WTC11 (cell line): Measurements from ENCODE around the gene BSN. TPM values are rescaled to one million over a fixed set of nuclear protein-coding genes. Genes with fewer than 3 reads are reported as not detected.

ENCODE experiments used
- ATAC-seq: fragments of 200-7000 bp; cut with Tn5 transposase; 2 replicates; pipeline ENCODE4 v1.10.0; 2021; ENCODE audit warnings: mild to moderate bottlenecking, moderate library complexity
- CTCF ChIA-PET: fragments of 300-600 bp; sonication (Branson Sonifier 250); formaldehyde crosslinking; loops from one replicate; lab custom pipeline; 2021; ENCODE audit warnings: antibody characterized with exemption; lab: Charles Lee
- POLR2A ChIA-PET: fragments of 350-600 bp; sonication (Branson Sonifier 250); formaldehyde crosslinking; loops from one replicate; lab custom pipeline; 2021; ENCODE audit warnings: antibody characterized with exemption; lab: Charles Lee
- DNase-seq: peaks from one replicate; pipeline ENCODE4 v3.0.0; 2021; ENCODE audit warnings: low spot score
- H3K27ac Mint-ChIP-seq: 2 replicates; pipeline ENCODE4 v1.8.0; 2021; ENCODE audit warnings: mixed read lengths
- H3K27me3 Mint-ChIP-seq: 2 replicates; pipeline ENCODE4 v1.8.0; 2021; ENCODE audit warnings: low read depth, mild to moderate bottlenecking, moderate library complexity, mixed read lengths
- H3K36me3 Mint-ChIP-seq: 2 replicates; pipeline ENCODE4 v1.8.0; 2021; ENCODE audit warnings: mixed read lengths
- H3K4me1 Mint-ChIP-seq: 2 replicates; pipeline ENCODE4 v1.8.0; 2022; ENCODE audit warnings: mixed read lengths
- H3K4me3 Mint-ChIP-seq: 2 replicates; pipeline ENCODE4 v1.8.0; 2021; ENCODE audit warnings: mild to moderate bottlenecking, moderate library complexity, mixed read lengths
- H3K9me3 Mint-ChIP-seq: 2 replicates; pipeline ENCODE4 v1.8.0; 2021; ENCODE audit warnings: mixed read lengths
- AFF4 ChIP-seq: sonication (generic); formaldehyde crosslinking; IDR thresholded peaks from 2 replicates; pipeline ENCODE4 v1.8.1; 2023; ENCODE audit warnings: mild to moderate bottlenecking, missing genetic modification reagents, borderline replicate concordance
- CBFB ChIP-seq: sonication (generic); formaldehyde crosslinking; IDR thresholded peaks from 2 replicates; pipeline ENCODE4 v1.8.1; 2022; ENCODE audit warnings: mild to moderate bottlenecking, low read depth, missing genetic modification reagents
- ESRRA ChIP-seq: sonication (generic); formaldehyde crosslinking; IDR thresholded peaks from 2 replicates; pipeline ENCODE4 v1.8.1; 2022; ENCODE audit warnings: mild to moderate bottlenecking, missing genetic modification reagents, borderline replicate concordance
- ETV6 ChIP-seq: sonication (generic); formaldehyde crosslinking; IDR thresholded peaks from 2 replicates; pipeline ENCODE4 v1.8.1; 2022; ENCODE audit warnings: mild to moderate bottlenecking, missing genetic modification reagents
- GRHL2 ChIP-seq: fragments of 250-450 bp; sonication (Bioruptor Pico); IDR thresholded peaks from 2 replicates; pipeline ENCODE4 v1.8.0; 2022; ENCODE audit warnings: mild to moderate bottlenecking, moderate library complexity; ENCODE audit not compliant: insufficient replicate concordance, severe bottlenecking
- GTF2I ChIP-seq: fragments of 250-450 bp; sonication (Bioruptor Pico); conservative IDR thresholded peaks from 2 replicates; pipeline ENCODE4 v1.4.0; 2021; ENCODE audit warnings: mild to moderate bottlenecking
- HMGA2 ChIP-seq: fragments of 250-450 bp; sonication (Bioruptor Pico); IDR thresholded peaks from 2 replicates; pipeline ENCODE4 v1.4.0; 2021; ENCODE audit warnings: mild to moderate bottlenecking, moderate library complexity
- KAT7 ChIP-seq: sonication (generic); formaldehyde crosslinking; IDR thresholded peaks from 2 replicates; pipeline ENCODE4 v1.8.1; 2023; ENCODE audit warnings: missing genetic modification reagents, mild to moderate bottlenecking, borderline replicate concordance
- MXD4 ChIP-seq: fragments of 250-450 bp; sonication (Bioruptor Pico); IDR thresholded peaks from 2 replicates; pipeline ENCODE4 v1.8.0; 2021; ENCODE audit warnings: mild to moderate bottlenecking, moderate library complexity, borderline replicate concordance
- NFATC4 ChIP-seq: fragments of 250-450 bp; sonication (Bioruptor Pico); IDR thresholded peaks from 2 replicates; pipeline ENCODE4 v1.9.0; 2021; ENCODE audit warnings: mild to moderate bottlenecking
- OVOL2 ChIP-seq: fragments of 250-450 bp; sonication (Bioruptor Pico); IDR thresholded peaks from 2 replicates; pipeline ENCODE4 v1.9.0; 2021; ENCODE audit warnings: mild to moderate bottlenecking, borderline replicate concordance
- PRRX2 ChIP-seq: fragments of 250-450 bp; sonication (Bioruptor Pico); IDR thresholded peaks from 2 replicates; pipeline ENCODE4 v1.8.0; 2021; ENCODE audit warnings: mild to moderate bottlenecking
- SMAD4 ChIP-seq: sonication (generic); formaldehyde crosslinking; IDR thresholded peaks from 2 replicates; pipeline ENCODE4 v1.8.0; 2022; ENCODE audit warnings: mild to moderate bottlenecking, missing genetic modification reagents
- TCF7 ChIP-seq: sonication (generic); formaldehyde crosslinking; IDR thresholded peaks from 2 replicates; pipeline ENCODE4 v1.8.0; 2022; ENCODE audit warnings: mild to moderate bottlenecking, low read depth, missing genetic modification reagents, moderate library complexity
- TP53 ChIP-seq: sonication (generic); formaldehyde crosslinking; IDR thresholded peaks from 2 replicates; pipeline ENCODE4 v1.8.1; 2023; ENCODE audit warnings: mild to moderate bottlenecking, missing genetic modification reagents
- USF1 ChIP-seq: sonication (generic); formaldehyde crosslinking; IDR thresholded peaks from 2 replicates; pipeline ENCODE4 v1.8.0; 2022; ENCODE audit warnings: mild to moderate bottlenecking, missing genetic modification reagents
- USF2 ChIP-seq: sonication (generic); formaldehyde crosslinking; IDR thresholded peaks from 2 replicates; pipeline ENCODE4 v1.8.1; 2023; ENCODE audit warnings: mild to moderate bottlenecking, missing genetic modification reagents, moderate library complexity
- ZNF232 ChIP-seq: sonication (generic); formaldehyde crosslinking; IDR thresholded peaks from 2 replicates; pipeline ENCODE4 v1.8.0; 2022; ENCODE audit warnings: mild to moderate bottlenecking, missing genetic modification reagents
- ZNF396 ChIP-seq: fragments of 250-450 bp; sonication (Bioruptor Pico); IDR thresholded peaks from 2 replicates; pipeline ENCODE4 v1.8.0; 2021; ENCODE audit warnings: mild to moderate bottlenecking, moderate library complexity, borderline replicate concordance
- ZNF423 ChIP-seq: fragments of 250-450 bp; sonication (Bioruptor Pico); IDR thresholded peaks from 2 replicates; pipeline ENCODE4 v2.1.2; 2022; ENCODE audit warnings: mild to moderate bottlenecking, moderate library complexity
- ZNF512 ChIP-seq: sonication (generic); formaldehyde crosslinking; IDR thresholded peaks from 2 replicates; pipeline ENCODE4 v1.8.1; 2022; ENCODE audit warnings: missing genetic modification reagents, borderline replicate concordance
- total RNA-seq: library from RNA; stranded (reverse); gene quantifications from 3 replicates; pipeline ENCODE4 v1.2.3, GENCODE V29; 2021
- TF ChIP-seq, protein P1 (sequence below): sonication (generic); formaldehyde crosslinking; IDR thresholded peaks from 2 replicates; pipeline ENCODE4 v1.8.0; 2022; ENCODE audit warnings: mild to moderate bottlenecking, missing genetic modification reagents

Gene BSN
- total RNA-seq, 1 experiment from 2014 or later, result 2.8 TPM

DNA sequence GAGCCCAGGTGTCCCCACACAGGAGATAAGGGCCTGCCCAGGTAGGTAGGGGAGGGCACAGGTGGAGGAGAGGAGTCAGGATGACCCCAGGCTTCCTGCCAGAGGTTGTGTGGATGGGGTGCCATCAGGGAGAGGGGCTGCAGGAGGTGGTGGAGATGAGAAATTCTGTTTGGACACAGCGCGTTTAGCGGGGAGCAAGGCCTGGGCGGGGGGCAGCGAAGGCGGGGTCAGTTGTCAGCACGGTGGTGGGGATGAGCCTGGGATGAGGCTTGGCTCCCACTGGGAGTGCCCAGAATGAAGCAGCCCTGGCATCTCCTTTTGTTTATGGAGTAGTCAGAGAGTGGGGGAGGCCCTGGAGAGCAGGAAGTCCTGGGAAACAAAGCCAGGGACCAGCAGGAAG is 149.7 kb downstream of the BSN start:
- Mint-ChIP-seq H3K27ac (no peak overlapping the region; the same call in 1 of the 2 replicates), H3K9me3 (no peaks in the 10 kb centered on the region)

GRCh38 chr3:49704629-49705028 is 150.4 kb downstream of the BSN start:
- Mint-ChIP-seq H3K27ac (no peak overlapping the region), H3K4me3 (no peak overlapping the region), H3K27me3 (no peaks in the 10 kb centered on the region), H3K36me3 (peaks cover 3% of the 10 kb centered on the region), H3K4me1 (peaks cover 16% of the 10 kb centered on the region), H3K9me3 (no peaks in the 10 kb centered on the region)
- ATAC-seq (no peak), DNase-seq (no peak)
- POLR2A ChIA-PET, result no interaction called here
- CTCF ChIA-PET, result interaction anchor here (1.6 kb wide), 2 partner anchors 98 to 135 kb away, joined by 6 to 8 read pairs; partner anchors contain the start of gene INKA1
- TF ChIP-seq CBFB (CRISPR knock-in tag) (no peak), TP53 (CRISPR knock-in tag) (no peak), MXD4 (no peak), OVOL2 (CRISPR knock-in tag) (no peak), USF1 (CRISPR knock-in tag) (no peak), USF2 (CRISPR knock-in tag) (no peak)
- TF ChIP-seq, protein P1, sequence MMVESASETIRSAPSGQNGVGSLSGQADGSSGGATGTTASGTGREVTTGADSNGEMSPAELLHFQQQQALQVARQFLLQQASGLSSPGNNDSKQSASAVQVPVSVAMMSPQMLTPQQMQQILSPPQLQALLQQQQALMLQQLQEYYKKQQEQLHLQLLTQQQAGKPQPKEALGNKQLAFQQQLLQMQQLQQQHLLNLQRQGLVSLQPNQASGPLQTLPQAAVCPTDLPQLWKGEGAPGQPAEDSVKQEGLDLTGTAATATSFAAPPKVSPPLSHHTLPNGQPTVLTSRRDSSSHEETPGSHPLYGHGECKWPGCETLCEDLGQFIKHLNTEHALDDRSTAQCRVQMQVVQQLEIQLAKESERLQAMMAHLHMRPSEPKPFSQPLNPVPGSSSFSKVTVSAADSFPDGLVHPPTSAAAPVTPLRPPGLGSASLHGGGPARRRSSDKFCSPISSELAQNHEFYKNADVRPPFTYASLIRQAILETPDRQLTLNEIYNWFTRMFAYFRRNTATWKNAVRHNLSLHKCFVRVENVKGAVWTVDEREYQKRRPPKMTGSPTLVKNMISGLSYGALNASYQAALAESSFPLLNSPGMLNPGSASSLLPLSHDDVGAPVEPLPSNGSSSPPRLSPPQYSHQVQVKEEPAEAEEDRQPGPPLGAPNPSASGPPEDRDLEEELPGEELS (CRISPR knock-in tag), result no peak

More for the DNA sequence above, 149.7 kb downstream of the BSN start:
- POLR2A ChIA-PET, result interaction anchor here (0.6 to 1.0 kb wide), 2 partner anchors 15 to 217 kb away, joined by 3 to 4 read pairs; no protein-coding TSS in a partner anchor
- no peak for ATAC-seq
- peaks cover 16% of the 10 kb centered on the region for H3K4me1 Mint-ChIP-seq
- H3K36me3 Mint-ChIP-seq, result peaks cover 3% of the 10 kb centered on the region
- TF ChIP-seq CBFB (CRISPR knock-in tag), result no peak
- no peak for TF ChIP-seq USF2 (CRISPR knock-in tag)
- no peak for TF ChIP-seq GTF2I (CRISPR knock-in tag)
- no peak for TF ChIP-seq ZNF423 (CRISPR knock-in tag)
- no peak for TF ChIP-seq PRRX2 (CRISPR knock-in tag)
- TF ChIP-seq ZNF396 (CRISPR knock-in tag), result no peak
- TF ChIP-seq ESRRA (CRISPR knock-in tag), result no peak
- TF ChIP-seq ZNF512 (CRISPR knock-in tag), result no peak
- TF ChIP-seq HMGA2 (CRISPR knock-in tag), result no peak
- no peak for TF ChIP-seq ETV6
- no peak for TF ChIP-seq SMAD4
- TF ChIP-seq AFF4, result no peak
- no peak for TF ChIP-seq ZNF232 (CRISPR knock-in tag)
- no peak for TF ChIP-seq TCF7
- no peak for TF ChIP-seq GRHL2 (CRISPR knock-in tag)
- TF ChIP-seq KAT7 (CRISPR knock-in tag), result no peak
- TF ChIP-seq NFATC4, result no peak
- TF ChIP-seq, all 79 proteins: peak for 0
- CTCF ChIA-PET, result interaction anchor here (1.0 to 3.7 kb wide), 9 partner anchors 8 to 207 kb away, joined by 3 to 49 read pairs (median 8); partner anchors contain the start of genes AMIGO3, INKA1 and IP6K1
- Mint-ChIP-seq H3K27me3 (no peaks in the 10 kb centered on the region), H3K4me3 (no peak overlapping the region)
- no peak for DNase-seq
